IMR-90 (cell line): ENCODE results near the gene MT3. TPM values are rescaled to one million over a fixed set of nuclear protein-coding genes. Genes with fewer than 3 reads are reported as not detected.

Source experiments
- POLR2A ChIP-seq: IDR thresholded peaks from 2 replicates; pipeline ENCODE4 v1.6.1; 2012; ENCODE audit warnings: mild to moderate bottlenecking, low read depth, low read length
- RFX5 ChIP-seq: IDR thresholded peaks from 2 replicates; pipeline ENCODE4 v1.8.0; 2012; ENCODE audit warnings: low read depth, mild to moderate bottlenecking, low read length, moderate library complexity
- polyA plus RNA-seq, 3 experiments: library from polyadenylated mRNA; depleted of rRNA; stranded (reverse); fragments of >200 nt; gene quantifications; 2 replicates each; pipeline ENCODE4 v1.2.3, GENCODE V29; 2012; ENCODE audit warnings: low replicate concordance in 1 of 3
- total RNA-seq: library from RNA; depleted of rRNA; stranded (reverse); fragments of >200 nt; gene quantifications from 2 replicates; pipeline ENCODE4 v1.2.3, GENCODE V29; 2012
- TF ChIP-seq, protein P1 (sequence below): conservative IDR thresholded peaks from 2 replicates; pipeline ENCODE4 v1.5.1; 2012; ENCODE audit warnings: mild to moderate bottlenecking, low read depth, low read length, improper control_type of control experiment

MT3 gene
- total and polyA plus RNA-seq, 2 of the 4 experiments (the other 2 are of a cell fraction): 0.62 TPM; not detected in 1

DNA sequence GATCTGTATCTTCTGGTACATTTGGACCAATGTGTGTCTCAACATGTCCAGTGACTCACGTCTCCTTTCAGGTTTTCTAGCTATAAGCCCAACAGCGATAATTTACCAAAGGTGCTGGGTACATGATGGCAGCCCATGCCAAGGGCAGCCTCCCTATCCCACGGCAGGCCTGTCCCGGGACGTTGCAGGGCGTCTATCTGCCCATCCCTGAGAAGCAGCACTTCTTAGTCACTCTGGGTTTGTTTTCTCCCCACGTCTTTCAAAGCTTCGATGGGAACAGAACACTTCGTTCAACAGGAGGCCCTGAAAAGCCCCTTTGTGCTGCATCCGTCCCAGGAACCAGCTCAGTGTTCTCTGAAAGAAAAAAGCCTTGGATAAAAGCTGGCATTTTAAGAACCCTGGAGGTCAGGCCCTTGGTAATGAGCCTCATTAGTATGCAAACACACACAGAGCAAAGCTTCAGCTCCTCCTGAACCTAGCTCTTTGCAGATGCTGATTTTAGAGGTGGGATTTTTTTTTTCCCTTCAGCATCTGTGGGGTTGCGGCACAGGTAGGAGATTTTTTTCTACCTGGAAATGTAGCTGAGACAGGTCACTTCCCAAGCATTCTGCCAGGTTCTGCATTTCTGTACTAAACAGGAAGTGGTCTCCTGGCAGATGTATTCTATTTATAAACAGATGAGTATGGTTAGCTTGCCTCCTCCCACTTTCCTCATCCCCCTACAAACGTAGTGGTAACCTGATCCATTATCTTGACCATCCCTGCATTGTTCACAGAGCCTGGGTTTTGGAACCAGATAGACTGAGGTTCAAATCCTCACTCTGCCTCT lies 42.0 kb upstream of the MT3 start (continued):
- TF ChIP-seq, protein P1, sequence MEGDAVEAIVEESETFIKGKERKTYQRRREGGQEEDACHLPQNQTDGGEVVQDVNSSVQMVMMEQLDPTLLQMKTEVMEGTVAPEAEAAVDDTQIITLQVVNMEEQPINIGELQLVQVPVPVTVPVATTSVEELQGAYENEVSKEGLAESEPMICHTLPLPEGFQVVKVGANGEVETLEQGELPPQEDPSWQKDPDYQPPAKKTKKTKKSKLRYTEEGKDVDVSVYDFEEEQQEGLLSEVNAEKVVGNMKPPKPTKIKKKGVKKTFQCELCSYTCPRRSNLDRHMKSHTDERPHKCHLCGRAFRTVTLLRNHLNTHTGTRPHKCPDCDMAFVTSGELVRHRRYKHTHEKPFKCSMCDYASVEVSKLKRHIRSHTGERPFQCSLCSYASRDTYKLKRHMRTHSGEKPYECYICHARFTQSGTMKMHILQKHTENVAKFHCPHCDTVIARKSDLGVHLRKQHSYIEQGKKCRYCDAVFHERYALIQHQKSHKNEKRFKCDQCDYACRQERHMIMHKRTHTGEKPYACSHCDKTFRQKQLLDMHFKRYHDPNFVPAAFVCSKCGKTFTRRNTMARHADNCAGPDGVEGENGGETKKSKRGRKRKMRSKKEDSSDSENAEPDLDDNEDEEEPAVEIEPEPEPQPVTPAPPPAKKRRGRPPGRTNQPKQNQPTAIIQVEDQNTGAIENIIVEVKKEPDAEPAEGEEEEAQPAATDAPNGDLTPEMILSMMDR: no peak
- TF ChIP-seq RFX5: no peak
- TF ChIP-seq POLR2A: no peak
